GM23248 (cell line): ENCODE results near the gene UBN1.

Source experiments
- EZH2 ChIP-seq: fragments of 200-600 bp; sonication (generic); IDR thresholded peaks from 2 replicates; pipeline ENCODE4 v1.6.1; 2018; ENCODE audit warnings: antibody characterized with exemption, mild to moderate bottlenecking; ENCODE audit not compliant: insufficient read depth, poor library complexity, severe bottlenecking
- EZH2phosphoT487 ChIP-seq: fragments of 200-600 bp; sonication (generic); IDR thresholded peaks from 2 replicates; pipeline ENCODE4 v1.6.1; 2018; ENCODE audit warnings: antibody characterized with exemption, moderate library complexity, mild to moderate bottlenecking, low read depth; ENCODE audit not compliant: insufficient read depth

DNA sequence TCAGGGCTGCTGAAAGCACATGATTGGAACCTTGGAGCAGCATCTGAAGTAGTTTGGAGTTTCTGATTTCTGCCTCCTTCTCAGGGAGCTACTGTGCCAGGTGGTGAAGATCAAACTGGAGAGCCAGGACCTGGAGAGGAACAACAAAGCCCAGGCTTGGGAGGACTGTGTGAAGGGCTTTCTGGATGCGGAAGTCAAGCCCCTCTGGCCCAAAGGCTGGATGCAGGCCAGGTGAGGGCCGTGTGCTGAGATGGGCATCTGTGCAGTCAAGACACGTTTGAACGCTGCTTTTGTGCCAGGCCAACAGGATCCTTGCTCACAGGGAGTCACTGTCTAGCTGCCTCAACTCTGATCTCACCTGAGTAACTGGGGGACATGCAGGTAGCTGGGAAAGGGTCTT, 23.8 kb downstream of the UBN1 start:
- TF ChIP-seq EZH2 (no peak), EZH2phosphoT487 (no peak)
